Measurements from ENCODE around the gene PHKA1. TPM values are rescaled to one million over a fixed set of nuclear protein-coding genes. Genes with fewer than 3 reads are reported as not detected.
A peak's percentile ranks its signal among the peaks of the same experiment; 100 is the strongest.
"Not testable (repeated sequence)": the region's sequence is repeated elsewhere in the genome, so short reads cannot be mapped to it uniquely, and the experiment has no call there.

The PHKA1 gene
- total and polyA plus RNA-seq, 4 donors, result 0.57 to 5.5 (median 1.4) TPM

DNA sequence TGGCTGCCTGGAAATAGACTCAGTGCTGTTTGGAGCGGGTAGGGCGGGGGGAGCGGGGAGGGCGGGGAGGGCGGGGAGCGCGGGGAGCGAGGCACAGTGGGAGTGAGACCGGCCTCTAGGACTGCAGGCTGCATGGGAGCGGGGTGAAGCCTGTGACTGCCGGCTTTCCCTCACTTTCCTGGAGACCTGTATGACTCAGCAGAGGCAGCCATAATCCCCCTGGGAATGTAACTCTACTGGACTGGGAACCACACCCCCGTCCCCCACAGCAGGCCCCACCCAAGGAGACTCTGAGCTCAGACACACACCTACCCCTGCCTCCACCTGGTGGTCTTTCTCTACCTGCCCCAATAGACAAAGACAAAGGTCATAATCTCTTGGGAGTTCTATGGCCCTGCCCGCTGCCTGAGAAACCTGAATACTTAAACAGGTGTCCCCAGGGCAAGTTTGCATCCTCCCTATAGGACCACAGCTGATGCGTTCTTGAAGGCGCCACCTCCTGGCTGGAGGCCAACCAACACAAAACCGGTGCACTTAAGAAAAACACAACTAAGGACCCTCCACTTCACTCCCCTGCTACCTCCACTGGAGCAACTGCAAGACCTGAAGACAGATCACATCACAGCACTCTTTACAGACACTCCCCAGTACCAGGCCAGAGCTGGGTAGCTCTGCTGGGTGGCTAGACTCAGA is 159.5 kb downstream of the PHKA1 start:
- Histone ChIP-seq H3K9me3 (ENCODE audit: control insufficient read depth in 4 of 4, low read length in 3 of 4) (no peaks in the 10 kb centered on the region), H3K4me1 (ENCODE audit: control insufficient read depth in 4 of 4, insufficient read depth in 4 of 4, low read length in 3 of 4) (no peaks in the 10 kb centered on the region), H3K27ac (ENCODE audit: low read depth in 1 of 2, low read length in 2 of 2) (no peak overlapping the region), H3K4me3 (ENCODE audit: low read depth in 1 of 3, low read length in 3 of 3) (no peak overlapping the region), H3K36me3 (ENCODE audit: control insufficient read depth in 4 of 4, insufficient read depth in 3 of 4, low read depth in 1 of 4, low read length in 3 of 4) (no peaks in the 10 kb centered on the region), H3K27me3 (ENCODE audit: control insufficient read depth in 4 of 4, insufficient read depth in 4 of 4, low read length in 3 of 4) (no peaks in the 10 kb centered on the region), H3K9ac (ENCODE audit: low read depth in 1 of 2, low read length in 2 of 2) (no peak overlapping the region)
- TF ChIP-seq HNF4A (conservative IDR thresholded peaks at IDR 0.05) (no peak), RXRA (IDR thresholded peaks at IDR 0.05) (no peak)
- no peak for DNase-seq (ENCODE audit: low spot score)
- WGBS, result 87% methylated on average over 16 of the region's 16 CpGs

DNA sequence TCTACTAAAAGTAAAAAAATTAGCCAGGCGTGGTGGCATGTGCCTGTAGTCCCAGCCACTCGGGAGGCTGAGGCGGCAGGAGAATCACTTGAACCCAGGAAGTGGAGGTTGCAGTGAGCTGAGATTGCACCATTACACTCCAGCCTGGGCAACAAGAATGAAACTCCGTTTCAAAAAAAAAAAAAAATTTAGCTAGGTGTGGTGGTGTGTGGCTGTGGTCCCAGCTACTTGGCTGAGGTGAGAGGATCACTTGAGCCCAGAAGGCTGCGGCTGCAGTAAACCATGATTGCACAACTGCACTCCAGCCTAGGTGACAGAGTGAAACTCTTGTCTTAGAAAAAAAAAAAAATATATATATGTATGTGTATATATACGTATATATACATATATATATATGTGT is 161.7 kb downstream of the PHKA1 start:
- not testable (repeated sequence) for H3K4me3 ChIP-seq (ENCODE audit: low read depth in 1 of 3, low read length in 3 of 3); H3K27me3 ChIP-seq (ENCODE audit: control insufficient read depth in 4 of 4, insufficient read depth in 4 of 4, low read length in 3 of 4); H3K4me1 ChIP-seq (ENCODE audit: control insufficient read depth in 4 of 4, insufficient read depth in 4 of 4, low read length in 3 of 4); H3K36me3 ChIP-seq (ENCODE audit: control insufficient read depth in 4 of 4, insufficient read depth in 3 of 4, low read depth in 1 of 4, low read length in 3 of 4); DNase-seq (ENCODE audit: low spot score); H3K9me3 ChIP-seq (ENCODE audit: control insufficient read depth in 4 of 4, low read length in 3 of 4); H3K9ac ChIP-seq (ENCODE audit: low read depth in 1 of 2, low read length in 2 of 2); H3K27ac ChIP-seq (ENCODE audit: low read depth in 1 of 2, low read length in 2 of 2)
- 71% methylated on average over 6 of the region's 6 CpGs for WGBS

DNA sequence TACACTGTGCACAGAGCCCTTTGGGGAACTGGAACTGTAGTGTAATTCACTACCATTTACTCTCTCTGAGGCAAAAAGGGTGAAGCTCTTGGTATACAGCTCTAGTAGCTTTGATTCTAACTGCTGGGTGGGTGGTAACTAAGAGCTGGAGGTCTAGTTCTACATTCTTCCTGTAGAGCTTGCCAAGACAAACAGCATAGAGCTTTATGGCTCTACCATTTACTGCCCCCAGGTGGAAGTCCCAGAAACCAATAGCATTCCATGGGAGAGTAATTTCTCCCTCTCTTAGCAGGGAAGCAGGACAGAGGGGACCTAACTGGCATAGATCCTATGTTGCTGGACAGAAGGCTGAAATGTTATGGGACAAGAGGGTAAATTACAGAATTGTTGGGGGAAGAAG is 168.1 kb downstream of the PHKA1 start:
- H3K9me3 ChIP-seq (ENCODE audit: control insufficient read depth in 4 of 4, low read length in 3 of 4), result no peaks in the 10 kb centered on the region
- no peak for DNase-seq (ENCODE audit: low spot score)
- H3K27me3 ChIP-seq (ENCODE audit: control insufficient read depth in 4 of 4, insufficient read depth in 4 of 4, low read length in 3 of 4), result no peaks in the 10 kb centered on the region
- H3K27ac ChIP-seq (ENCODE audit: low read depth in 1 of 2, low read length in 2 of 2), result no peak overlapping the region
- no peak overlapping the region for H3K4me3 ChIP-seq (ENCODE audit: low read depth in 1 of 3, low read length in 3 of 3)
- no peaks in the 10 kb centered on the region for H3K4me1 ChIP-seq (ENCODE audit: control insufficient read depth in 4 of 4, insufficient read depth in 4 of 4, low read length in 3 of 4)
- TF ChIP-seq, protein P1, sequence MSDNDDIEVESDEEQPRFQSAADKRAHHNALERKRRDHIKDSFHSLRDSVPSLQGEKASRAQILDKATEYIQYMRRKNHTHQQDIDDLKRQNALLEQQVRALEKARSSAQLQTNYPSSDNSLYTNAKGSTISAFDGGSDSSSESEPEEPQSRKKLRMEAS (IDR thresholded peaks at IDR 0.05), result no peak
- peak; percentile 12 to 33 for TF ChIP-seq RAD21 (IDR thresholded peaks at IDR 0.05)
- H3K36me3 ChIP-seq (ENCODE audit: control insufficient read depth in 4 of 4, insufficient read depth in 3 of 4, low read depth in 1 of 4, low read length in 3 of 4), result no peaks in the 10 kb centered on the region
- no peak overlapping the region for H3K9ac ChIP-seq (ENCODE audit: low read depth in 1 of 2, low read length in 2 of 2)

DNA sequence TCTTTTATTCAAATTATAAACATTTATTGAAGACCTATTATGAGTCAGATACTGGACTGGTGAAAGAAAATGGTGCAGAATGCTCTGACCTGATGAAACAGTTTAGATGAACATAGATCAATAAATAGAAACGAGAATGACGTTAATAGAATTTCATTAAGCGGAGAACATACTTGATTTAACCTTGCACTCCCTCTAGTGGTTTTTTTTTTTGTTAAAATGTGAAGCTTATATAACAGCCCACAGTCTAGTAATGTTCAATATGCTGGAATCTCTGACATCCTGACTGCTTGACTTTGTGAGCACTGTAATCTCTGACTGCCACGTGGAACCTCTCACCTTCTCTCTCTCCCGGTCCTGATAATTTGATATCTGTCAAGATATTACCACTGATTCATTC is 173.8 kb downstream of the PHKA1 start:
- no peak overlapping the region for H3K27ac ChIP-seq (ENCODE audit: low read depth in 1 of 2, low read length in 2 of 2)
- TF ChIP-seq HNF4A (conservative IDR thresholded peaks at IDR 0.05) (peak in 1 of 2 donors; percentile 22), RAD21 (IDR thresholded peaks at IDR 0.05) (peak; percentile 74 to 82), JUND (IDR thresholded peaks at IDR 0.05) (no peak), FOXA1 (IDR thresholded peaks at IDR 0.05) (no peak), RXRA (IDR thresholded peaks at IDR 0.05) (peak in 1 of 2 donors; percentile 14)
- TF ChIP-seq, protein P2, sequence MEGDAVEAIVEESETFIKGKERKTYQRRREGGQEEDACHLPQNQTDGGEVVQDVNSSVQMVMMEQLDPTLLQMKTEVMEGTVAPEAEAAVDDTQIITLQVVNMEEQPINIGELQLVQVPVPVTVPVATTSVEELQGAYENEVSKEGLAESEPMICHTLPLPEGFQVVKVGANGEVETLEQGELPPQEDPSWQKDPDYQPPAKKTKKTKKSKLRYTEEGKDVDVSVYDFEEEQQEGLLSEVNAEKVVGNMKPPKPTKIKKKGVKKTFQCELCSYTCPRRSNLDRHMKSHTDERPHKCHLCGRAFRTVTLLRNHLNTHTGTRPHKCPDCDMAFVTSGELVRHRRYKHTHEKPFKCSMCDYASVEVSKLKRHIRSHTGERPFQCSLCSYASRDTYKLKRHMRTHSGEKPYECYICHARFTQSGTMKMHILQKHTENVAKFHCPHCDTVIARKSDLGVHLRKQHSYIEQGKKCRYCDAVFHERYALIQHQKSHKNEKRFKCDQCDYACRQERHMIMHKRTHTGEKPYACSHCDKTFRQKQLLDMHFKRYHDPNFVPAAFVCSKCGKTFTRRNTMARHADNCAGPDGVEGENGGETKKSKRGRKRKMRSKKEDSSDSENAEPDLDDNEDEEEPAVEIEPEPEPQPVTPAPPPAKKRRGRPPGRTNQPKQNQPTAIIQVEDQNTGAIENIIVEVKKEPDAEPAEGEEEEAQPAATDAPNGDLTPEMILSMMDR (IDR thresholded peaks at IDR 0.05; ENCODE audit: low read depth, low read length, missing input control), result peak; percentile 43

More for the DNA sequence above, 173.8 kb downstream of the PHKA1 start:
- H3K9me3 ChIP-seq (ENCODE audit: control insufficient read depth in 4 of 4, low read length in 3 of 4), result no peaks in the 10 kb centered on the region
- no peak for DNase-seq (ENCODE audit: low spot score)
- H3K4me1 ChIP-seq (ENCODE audit: control insufficient read depth in 4 of 4, insufficient read depth in 4 of 4, low read length in 3 of 4), result peaks cover 0 to 2% (median 0%) of the 10 kb centered on the region in 4 donors
- no peaks in the 10 kb centered on the region for H3K36me3 ChIP-seq (ENCODE audit: control insufficient read depth in 4 of 4, insufficient read depth in 3 of 4, low read depth in 1 of 4, low read length in 3 of 4)
- H3K27me3 ChIP-seq (ENCODE audit: control insufficient read depth in 4 of 4, insufficient read depth in 4 of 4, low read length in 3 of 4), result no peaks in the 10 kb centered on the region
- H3K9ac ChIP-seq (ENCODE audit: low read depth in 1 of 2, low read length in 2 of 2), result no peak overlapping the region
- WGBS, result 6% methylated on average over 5 of the region's 5 CpGs
- H3K4me3 ChIP-seq (ENCODE audit: low read depth in 1 of 3, low read length in 3 of 3), result no peak overlapping the region

All from liver (tissue), 9 donors.